ENCODE data around the gene SDK1. TPM values are rescaled to one million over a fixed set of nuclear protein-coding genes. Genes with fewer than 3 reads are reported as not detected.

SDK1 gene
- total RNA-seq, 1 experiment from 2014 or later, result 9.3 TPM

- TF ChIP-seq E2F1 (CRISPR knock-in tag; IDR thresholded peaks at IDR 0.05) (no peak), ZNF423 (CRISPR knock-in tag; IDR thresholded peaks at IDR 0.05) (no peak), ZNF512 (CRISPR knock-in tag; IDR thresholded peaks at IDR 0.05; ENCODE audit: borderline replicate concordance) (no peak), PRRX2 (CRISPR knock-in tag; IDR thresholded peaks at IDR 0.05) (no peak), ERG (CRISPR knock-in tag; IDR thresholded peaks at IDR 0.05) (no peak), SP1 (CRISPR knock-in tag; conservative IDR thresholded peaks at IDR 0.05) (no peak)
These were observed 8.1 kb downstream of the SDK1 start (continued) for GRCh38 chr7:3309140-3309539.

GRCh38 chr7:3309956-3310355, 8.9 kb downstream of the SDK1 start:
- no peak for ATAC-seq
- TF ChIP-seq SMAD3 (CRISPR knock-in tag; IDR thresholded peaks at IDR 0.05; ENCODE audit: borderline replicate concordance), result no peak
- TF ChIP-seq ZNF232 (CRISPR knock-in tag; IDR thresholded peaks at IDR 0.05), result no peak
- TF ChIP-seq AR (CRISPR knock-in tag; IDR thresholded peaks at IDR 0.05), result no peak
- no peak for TF ChIP-seq CREM (CRISPR knock-in tag; IDR thresholded peaks at IDR 0.05)
- TF ChIP-seq USF2 (CRISPR knock-in tag; IDR thresholded peaks at IDR 0.05), result no peak
- TF ChIP-seq ZNF219 (CRISPR knock-in tag; IDR thresholded peaks at IDR 0.05; ENCODE audit: borderline replicate concordance), result no peak
- TF ChIP-seq CREB1 (CRISPR knock-in tag; IDR thresholded peaks at IDR 0.05), result no peak
- TF ChIP-seq NR3C1 (CRISPR knock-in tag; conservative IDR thresholded peaks at IDR 0.05; ENCODE audit: low read depth), result no peak
- H3K36me3 Mint-ChIP-seq, result no peaks in the 10 kb centered on the region
- POLR2A ChIA-PET, result no interaction called here
- no peaks in the 10 kb centered on the region for H3K27me3 Mint-ChIP-seq (ENCODE audit: low read depth)
- DNase-seq (ENCODE audit: low spot score), result no peak
- CTCF ChIA-PET, result interaction anchor here (0.8 kb wide), 1 partner anchor 90 kb away, joined by 3 read pairs; no protein-coding TSS in a partner anchor
- no peaks in the 10 kb centered on the region for H3K9me3 Mint-ChIP-seq
- H3K4me1 Mint-ChIP-seq, result peaks cover 10% of the 10 kb centered on the region
- no peak overlapping the region for H3K27ac Mint-ChIP-seq
- H3K4me3 Mint-ChIP-seq, result no peak overlapping the region

- POLR2A ChIA-PET, result no interaction called here
- Mint-ChIP-seq H3K27me3 (ENCODE audit: low read depth) (no peaks in the 10 kb centered on the region), H3K36me3 (no peaks in the 10 kb centered on the region), H3K27ac (no peak overlapping the region), H3K4me3 (no peak overlapping the region), H3K4me1 (peaks cover 3% of the 10 kb centered on the region), H3K9me3 (no peaks in the 10 kb centered on the region)
- DNase-seq (ENCODE audit: low spot score) (no peak), ATAC-seq (no peak)
- CTCF ChIA-PET, result no interaction called here
- TF ChIP-seq STAT6 (CRISPR knock-in tag; conservative IDR thresholded peaks at IDR 0.05; ENCODE audit: low read depth), result no peak
- no peak for TF ChIP-seq E2F1 (CRISPR knock-in tag; IDR thresholded peaks at IDR 0.05)
- no peak for TF ChIP-seq ATF3 (CRISPR knock-in tag; conservative IDR thresholded peaks at IDR 0.05)
- TF ChIP-seq ETV6 (CRISPR knock-in tag; IDR thresholded peaks at IDR 0.05), result no peak
- no peak for TF ChIP-seq SOX15 (CRISPR knock-in tag; IDR thresholded peaks at IDR 0.05)
- TF ChIP-seq E2F4 (CRISPR knock-in tag; IDR thresholded peaks at IDR 0.05; ENCODE audit: borderline replicate concordance, low read depth), result no peak
These were observed 9.8 kb downstream of the SDK1 start for GRCh38 chr7:3310884-3311283.

All from WTC11 (cell line).